ENCODE measurements around the gene TMEM212.
A peak's percentile ranks its signal among the peaks of the same experiment; 100 is the strongest.

Gene TMEM212

DNA sequence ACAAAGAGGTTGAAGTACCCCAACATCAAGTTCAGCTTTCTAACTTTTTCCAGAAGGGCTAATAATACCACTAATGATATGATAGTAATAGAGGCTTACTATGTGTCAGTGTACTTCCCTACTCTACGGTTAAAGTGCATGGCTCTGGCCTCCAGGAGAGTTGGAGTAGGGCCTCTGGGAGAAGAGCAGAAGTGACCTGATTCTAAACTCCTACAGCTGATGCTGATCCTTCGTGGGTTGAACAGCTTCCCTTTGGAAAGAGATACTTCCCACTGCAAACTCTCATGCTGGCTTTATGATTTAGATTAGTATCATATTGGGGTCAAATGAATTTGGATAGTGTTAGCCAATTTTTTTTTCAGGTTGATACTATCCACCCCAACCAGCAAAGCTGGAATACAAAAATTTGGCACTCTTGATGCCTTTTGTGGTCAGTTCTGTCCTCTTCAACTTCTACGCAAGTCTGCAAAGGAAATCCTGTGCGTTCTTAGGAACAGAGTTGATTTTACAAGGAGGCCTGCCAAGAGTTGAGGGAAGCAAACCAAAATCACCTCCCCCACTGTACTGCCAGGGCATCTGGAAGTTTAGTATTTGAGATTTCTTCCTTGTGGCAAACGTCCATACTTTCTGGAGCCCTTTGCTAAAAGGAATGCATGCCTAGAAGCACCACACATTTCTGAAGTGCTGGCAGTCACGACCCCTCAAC lies 17.8 kb downstream of the TMEM212 start:
- H4K91ac ChIP-seq (ENCODE audit: low read length) = no peak overlapping the region
- no peaks in the 10 kb centered on the region for H3K36me3 ChIP-seq (ENCODE audit: control insufficient read depth in 1 of 2, insufficient read depth in 2 of 2, low read depth in 1 of 2, low read length in 2 of 2)
- H3K4me2 ChIP-seq (ENCODE audit: low read length, poor library complexity, severe bottlenecking) = no peak overlapping the region
- peak overlapping the region; percentile 9 for H2AK5ac ChIP-seq (ENCODE audit: low read length, severe bottlenecking)
- H3K27ac ChIP-seq (ENCODE audit: low read length, poor library complexity, severe bottlenecking) = no peak overlapping the region
- H3K18ac ChIP-seq (ENCODE audit: low read depth in 1 of 2, low read length in 2 of 2) = peak overlapping the region in 1 of 2 experiments; percentile 2
- no peak overlapping the region for H2BK15ac ChIP-seq (ENCODE audit: low read depth, poor library complexity, severe bottlenecking)
- 72% methylated on average over 6 of the region's 6 CpGs for WGBS
- no peak overlapping the region for H3K14ac ChIP-seq (ENCODE audit: low read length in 2 of 2)
- peak overlapping the region; percentile 75 for H4K8ac ChIP-seq (ENCODE audit: low read length)
- H3K4ac ChIP-seq (ENCODE audit: low read depth in 1 of 2, low read length in 2 of 2) = no peak overlapping the region
- H2AFZ ChIP-seq (ENCODE audit: low read depth, low read length) = no peak overlapping the region
- H3K23ac ChIP-seq (ENCODE audit: low read length in 2 of 2) = no peak overlapping the region
- peaks cover 2% of the 10 kb centered on the region for H3K4me1 ChIP-seq (ENCODE audit: control insufficient read depth, insufficient read depth, low read depth, low read length)
- no peaks in the 10 kb centered on the region for H3K79me1 ChIP-seq (replicated peaks; ENCODE audit: low read length, poor library complexity, severe bottlenecking)
- H3K9me3 ChIP-seq (ENCODE audit: control insufficient read depth, low read length) = peaks cover 4% of the 10 kb centered on the region
- no peak overlapping the region for H2BK5ac ChIP-seq (ENCODE audit: low read depth, low read length, poor library complexity, severe bottlenecking)
- H3K9ac ChIP-seq (ENCODE audit: low read length) = no peak overlapping the region
- peak overlapping the region; percentile 21 to 45 for H2BK12ac ChIP-seq (ENCODE audit: low read length in 2 of 2)
- no peak overlapping the region for H2BK120ac ChIP-seq (ENCODE audit: low read depth, low read length)
- no peak for DNase-seq
- H3K27me3 ChIP-seq (ENCODE audit: control insufficient read depth in 1 of 2, insufficient read depth in 1 of 2, low read length in 2 of 2) = no peaks in the 10 kb centered on the region
- H3K4me3 ChIP-seq (ENCODE audit: insufficient read depth in 1 of 2, low read depth in 1 of 2, low read length in 2 of 2) = no peak overlapping the region

DNA sequence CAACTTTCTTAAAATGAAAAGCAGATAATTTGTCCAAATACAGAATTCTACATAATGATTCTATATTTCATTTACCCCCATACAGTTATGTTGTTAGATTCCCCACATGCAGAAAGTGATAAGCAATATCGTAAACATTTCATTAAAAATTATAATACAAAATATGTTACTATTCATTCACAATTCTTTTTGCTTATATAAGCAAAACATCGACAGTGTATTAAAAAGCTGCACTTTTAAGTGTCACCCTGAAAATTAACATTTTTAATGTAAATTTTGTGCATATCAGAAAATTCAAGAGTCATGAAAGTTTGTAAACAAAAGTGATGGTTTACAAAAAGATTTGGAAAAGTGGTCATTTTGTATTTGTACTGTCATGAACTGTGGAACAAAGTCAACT lies 19.2 kb downstream of the TMEM212 start:
- H3K18ac ChIP-seq (ENCODE audit: low read depth in 1 of 2, low read length in 2 of 2) = no peak overlapping the region
- WGBS = no CpG with 5 or more reads among the region's 2 CpGs
- no peak for DNase-seq
- no peaks in the 10 kb centered on the region for H3K27me3 ChIP-seq (ENCODE audit: control insufficient read depth in 1 of 2, insufficient read depth in 1 of 2, low read length in 2 of 2)
- no peak overlapping the region for H2BK120ac ChIP-seq (ENCODE audit: low read depth, low read length)
- H3K27ac ChIP-seq (ENCODE audit: low read length, poor library complexity, severe bottlenecking) = no peak overlapping the region
- no peak overlapping the region for H2BK15ac ChIP-seq (ENCODE audit: low read depth, poor library complexity, severe bottlenecking)
- H4K8ac ChIP-seq (ENCODE audit: low read length) = no peak overlapping the region
- no peak overlapping the region for H3K14ac ChIP-seq (ENCODE audit: low read length in 2 of 2)
- H2AK5ac ChIP-seq (ENCODE audit: low read length, severe bottlenecking) = no peak overlapping the region
- H2AFZ ChIP-seq (ENCODE audit: low read depth, low read length) = no peak overlapping the region
- H3K4ac ChIP-seq (ENCODE audit: low read depth in 1 of 2, low read length in 2 of 2) = no peak overlapping the region
- H2BK12ac ChIP-seq (ENCODE audit: low read length in 2 of 2) = no peak overlapping the region
- no peak overlapping the region for H3K4me3 ChIP-seq (ENCODE audit: insufficient read depth in 1 of 2, low read depth in 1 of 2, low read length in 2 of 2)
- no peak overlapping the region for H3K9ac ChIP-seq (ENCODE audit: low read length)
- H4K91ac ChIP-seq (ENCODE audit: low read length) = no peak overlapping the region
- H3K23ac ChIP-seq (ENCODE audit: low read length in 2 of 2) = no peak overlapping the region
- peaks cover 4% of the 10 kb centered on the region for H3K9me3 ChIP-seq (ENCODE audit: control insufficient read depth, low read length)
- no peaks in the 10 kb centered on the region for H3K36me3 ChIP-seq (ENCODE audit: control insufficient read depth in 1 of 2, insufficient read depth in 2 of 2, low read depth in 1 of 2, low read length in 2 of 2)
- no peak overlapping the region for H2BK5ac ChIP-seq (ENCODE audit: low read depth, low read length, poor library complexity, severe bottlenecking)
- no peaks in the 10 kb centered on the region for H3K79me1 ChIP-seq (replicated peaks; ENCODE audit: low read length, poor library complexity, severe bottlenecking)
- H3K4me2 ChIP-seq (ENCODE audit: low read length, poor library complexity, severe bottlenecking) = no peak overlapping the region
- H3K4me1 ChIP-seq (ENCODE audit: control insufficient read depth, insufficient read depth, low read depth, low read length) = peaks cover 2% of the 10 kb centered on the region

DNA sequence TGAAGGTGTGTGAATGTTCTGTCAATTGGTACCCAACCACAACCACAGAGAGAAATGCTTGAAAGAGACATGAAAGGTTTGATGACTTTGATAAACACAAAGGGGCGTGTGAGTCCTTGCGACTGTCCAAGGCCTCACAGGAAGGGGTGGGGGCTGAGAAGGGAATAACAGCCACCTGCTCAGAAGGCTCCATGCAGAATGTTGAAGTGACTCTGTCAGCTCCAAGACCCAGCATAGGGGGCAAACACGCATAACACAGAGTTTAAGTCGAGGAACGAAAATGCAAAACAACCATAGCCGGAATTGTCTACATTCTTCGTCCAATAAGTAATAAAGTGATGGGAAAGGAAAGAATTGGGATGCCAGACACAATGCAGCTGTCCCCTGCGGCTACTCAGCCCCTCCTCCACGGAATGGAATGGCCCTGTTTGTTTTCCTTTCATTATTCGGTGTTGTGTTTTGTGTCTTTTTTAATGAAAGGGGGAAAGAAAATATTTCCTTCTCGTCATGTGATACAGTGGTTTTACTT lies 19.9 kb downstream of the TMEM212 start:
- Histone ChIP-seq H3K9ac (ENCODE audit: low read length) (no peak overlapping the region), H2BK5ac (ENCODE audit: low read depth, low read length, poor library complexity, severe bottlenecking) (no peak overlapping the region), H3K4me2 (ENCODE audit: low read length, poor library complexity, severe bottlenecking) (peak overlapping the region; percentile 36), H3K4me3 (ENCODE audit: insufficient read depth in 1 of 2, low read depth in 1 of 2, low read length in 2 of 2) (no peak overlapping the region), H3K27me3 (ENCODE audit: control insufficient read depth in 1 of 2, insufficient read depth in 1 of 2, low read length in 2 of 2) (no peaks in the 10 kb centered on the region), H3K4ac (ENCODE audit: low read depth in 1 of 2, low read length in 2 of 2) (no peak overlapping the region), H3K14ac (ENCODE audit: low read length in 2 of 2) (no peak overlapping the region), H3K9me3 (ENCODE audit: control insufficient read depth, low read length) (no peaks in the 10 kb centered on the region), H3K4me1 (ENCODE audit: control insufficient read depth, insufficient read depth, low read depth, low read length) (peaks cover 2% of the 10 kb centered on the region), H3K23ac (ENCODE audit: low read length in 2 of 2) (no peak overlapping the region), H3K18ac (ENCODE audit: low read depth in 1 of 2, low read length in 2 of 2) (peak overlapping the region in 1 of 2 experiments; percentile 4), H4K91ac (ENCODE audit: low read length) (no peak overlapping the region), H3K36me3 (ENCODE audit: control insufficient read depth in 1 of 2, insufficient read depth in 2 of 2, low read depth in 1 of 2, low read length in 2 of 2) (no peaks in the 10 kb centered on the region), H2AFZ (ENCODE audit: low read depth, low read length) (no peak overlapping the region), H3K27ac (ENCODE audit: low read length, poor library complexity, severe bottlenecking) (peak overlapping the region; percentile 44), H2BK120ac (ENCODE audit: low read depth, low read length) (no peak overlapping the region), H3K79me1 (replicated peaks; ENCODE audit: low read length, poor library complexity, severe bottlenecking) (no peaks in the 10 kb centered on the region), H2BK15ac (ENCODE audit: low read depth, poor library complexity, severe bottlenecking) (no peak overlapping the region), H4K8ac (ENCODE audit: low read length) (peak overlapping the region; percentile 75), H2BK12ac (ENCODE audit: low read length in 2 of 2) (peak overlapping the region; percentile 28 to 64), H2AK5ac (ENCODE audit: low read length, severe bottlenecking) (no peak overlapping the region)
- 45% methylated on average over 10 of the region's 11 CpGs for WGBS
- DNase-seq = peak; percentile 54

DNA sequence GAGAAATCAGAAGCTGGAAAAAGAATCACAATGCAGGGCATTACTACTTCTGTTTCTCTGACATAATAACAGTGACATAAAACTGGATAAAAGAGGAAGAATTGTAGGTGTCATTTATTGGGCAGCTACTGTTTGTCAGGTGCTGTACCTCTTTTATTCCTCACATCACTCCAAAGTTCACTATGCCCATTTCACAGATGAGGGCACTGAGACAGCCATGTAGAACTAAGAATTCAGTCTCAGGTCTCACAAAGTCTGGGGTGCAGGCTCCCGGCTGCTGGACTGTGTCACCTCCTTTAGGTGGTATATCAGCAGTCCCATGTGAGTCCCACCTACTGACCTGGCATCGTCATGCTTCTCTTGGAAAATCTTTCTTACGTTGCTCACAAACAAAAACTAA lies 20.8 kb downstream of the TMEM212 start:
- no peak overlapping the region for H2BK12ac ChIP-seq (ENCODE audit: low read length in 2 of 2)
- H3K4me3 ChIP-seq (ENCODE audit: insufficient read depth in 1 of 2, low read depth in 1 of 2, low read length in 2 of 2) = no peak overlapping the region
- H3K27me3 ChIP-seq (ENCODE audit: control insufficient read depth in 1 of 2, insufficient read depth in 1 of 2, low read length in 2 of 2) = no peaks in the 10 kb centered on the region
- H2AK5ac ChIP-seq (ENCODE audit: low read length, severe bottlenecking) = no peak overlapping the region
- no peak overlapping the region for H2BK5ac ChIP-seq (ENCODE audit: low read depth, low read length, poor library complexity, severe bottlenecking)
- whole genome bisulfite sequencing = 100% methylated on average over 3 of the region's 3 CpGs
- no peak overlapping the region for H3K18ac ChIP-seq (ENCODE audit: low read depth in 1 of 2, low read length in 2 of 2)
- no peak overlapping the region for H3K4ac ChIP-seq (ENCODE audit: low read depth in 1 of 2, low read length in 2 of 2)
- no peaks in the 10 kb centered on the region for H3K79me1 ChIP-seq (replicated peaks; ENCODE audit: low read length, poor library complexity, severe bottlenecking)
- H3K14ac ChIP-seq (ENCODE audit: low read length in 2 of 2) = no peak overlapping the region
- no peak overlapping the region for H2BK120ac ChIP-seq (ENCODE audit: low read depth, low read length)
- no peaks in the 10 kb centered on the region for H3K9me3 ChIP-seq (ENCODE audit: control insufficient read depth, low read length)
- no peak overlapping the region for H2AFZ ChIP-seq (ENCODE audit: low read depth, low read length)
- no peak overlapping the region for H3K4me2 ChIP-seq (ENCODE audit: low read length, poor library complexity, severe bottlenecking)
- peaks cover 2% of the 10 kb centered on the region for H3K4me1 ChIP-seq (ENCODE audit: control insufficient read depth, insufficient read depth, low read depth, low read length)
- H4K91ac ChIP-seq (ENCODE audit: low read length) = no peak overlapping the region
- no peak for DNase-seq
- H3K9ac ChIP-seq (ENCODE audit: low read length) = no peak overlapping the region
- H3K23ac ChIP-seq (ENCODE audit: low read length in 2 of 2) = no peak overlapping the region
- H4K8ac ChIP-seq (ENCODE audit: low read length) = no peak overlapping the region
- H3K36me3 ChIP-seq (ENCODE audit: control insufficient read depth in 1 of 2, insufficient read depth in 2 of 2, low read depth in 1 of 2, low read length in 2 of 2) = no peaks in the 10 kb centered on the region
- H2BK15ac ChIP-seq (ENCODE audit: low read depth, poor library complexity, severe bottlenecking) = no peak overlapping the region
- no peak overlapping the region for H3K27ac ChIP-seq (ENCODE audit: low read length, poor library complexity, severe bottlenecking)

All from mesenchymal stem cell (in vitro differentiated cells and primary cell).